Ectodermal cell (in vitro differentiated cells): ENCODE results near the gene AGPAT1.
A peak's percentile ranks its signal among the peaks of the same experiment; 100 is the strongest.

Experiments
- H3K27ac ChIP-seq: 2 replicates; pipeline ENCODE4 v1.7.0; 2013; ENCODE audit warnings: mild to moderate bottlenecking, low read depth, low read length; ENCODE audit not compliant: insufficient read depth, poor library complexity, severe bottlenecking
- H3K27me3 ChIP-seq: 2 replicates; pipeline ENCODE4 v1.7.0; 2013; ENCODE audit warnings: mild to moderate bottlenecking, low read length; ENCODE audit not compliant: insufficient read depth, control insufficient read depth, poor library complexity, severe bottlenecking
- H3K36me3 ChIP-seq: one replicate; pipeline ENCODE4 v1.7.0; 2013; ENCODE audit warnings: low read length; ENCODE audit not compliant: control insufficient read depth, insufficient read depth
- H3K4me1 ChIP-seq: one replicate; pipeline ENCODE4 v1.7.0; 2013; ENCODE audit warnings: low read length; ENCODE audit not compliant: control insufficient read depth, insufficient read depth
- H3K4me3 ChIP-seq: 2 replicates; pipeline ENCODE4 v1.7.0; 2013; ENCODE audit warnings: low read depth, low read length, control low read depth; ENCODE audit not compliant: insufficient read depth
- H3K9me3 ChIP-seq: 2 replicates; pipeline ENCODE4 v1.7.0; 2013; ENCODE audit warnings: mild to moderate bottlenecking, low read length, moderate library complexity; ENCODE audit not compliant: control insufficient read depth
- WGBS, 2 experiments: methylation state at CpG; one replicate each; pipeline ENCODE4 v1.1.7; 2013; ENCODE audit warnings: missing lambda C conversion rate in 2 of 2; 5-methylcytosine and 5-hydroxymethylcytosine counted together

Gene AGPAT1

GRCh38 chr6:32178547-32179440 lies 2.9 kb upstream of the AGPAT1 start:
- no peaks in the 10 kb centered on the region for H3K9me3 ChIP-seq
- H3K4me3 ChIP-seq: peak overlapping the region; percentile 98
- no peaks in the 10 kb centered on the region for H3K27me3 ChIP-seq
- H3K27ac ChIP-seq: peak overlapping the region; percentile 99
- H3K36me3 ChIP-seq: peaks cover 13% of the 10 kb centered on the region
- 5 to 6% methylated on average over 23 to 24 of the region's 24 CpGs for WGBS, 2 experiments
- peaks cover 19% of the 10 kb centered on the region for H3K4me1 ChIP-seq

- 0% methylated on average over 33 of the region's 33 CpGs for WGBS, 2 experiments
Measured at GRCh38 chr6:32177788-32178546, 2.1 kb upstream of the AGPAT1 start, which contains the start of gene RNF5. Gene RNF5 (plus strand): TSS chr6:32178405. CDS start chr6:32178512, 107 bp downstream.

GRCh38 chr6:32177183-32177787 lies 1.4 kb upstream of the AGPAT1 start:
- Histone ChIP-seq H3K9me3 (no peaks in the 10 kb centered on the region), H3K36me3 (peaks cover 4% of the 10 kb centered on the region), H3K4me1 (peaks cover 25% of the 10 kb centered on the region), H3K4me3 (peak overlapping the region; percentile 98), H3K27ac (peak overlapping the region; percentile 99), H3K27me3 (no peaks in the 10 kb centered on the region)
- 0 to 1% methylated on average over 20 of the region's 20 CpGs for WGBS, 2 experiments

More at GRCh38 chr6:32177788-32178546, 2.1 kb upstream of the AGPAT1 start, which contains the start of gene RNF5:
- peak within 1 kb of the TSS; percentile 99 for H3K27ac ChIP-seq
- H3K36me3 ChIP-seq: peaks cover 8% of the 10 kb centered on the region
- H3K4me1 ChIP-seq: peaks cover 23% of the 10 kb centered on the region
- no peaks in the 10 kb centered on the region for H3K27me3 ChIP-seq
- peak within 1 kb of the TSS; percentile 98 for H3K4me3 ChIP-seq
- no peaks in the 10 kb centered on the region for H3K9me3 ChIP-seq

- H3K4me3 ChIP-seq: peak overlapping the region; percentile 98
- H3K27me3 ChIP-seq: no peaks in the 10 kb centered on the region
- H3K9me3 ChIP-seq: no peaks in the 10 kb centered on the region
- 20 to 25% methylated on average over 5 of the region's 5 CpGs for WGBS, 2 experiments
- H3K27ac ChIP-seq: peak overlapping the region; percentile 99
- peaks cover under 1% of the 10 kb centered on the region for H3K36me3 ChIP-seq
- peaks cover 25% of the 10 kb centered on the region for H3K4me1 ChIP-seq
Measured at GRCh38 chr6:32176476-32177182, 745 bp upstream of the AGPAT1 start.

- Histone ChIP-seq H3K36me3 (peaks cover 12% of the 10 kb centered on the region), H3K9me3 (no peaks in the 10 kb centered on the region), H3K4me3 (peak overlapping the region; percentile 98), H3K27ac (no peak overlapping the region), H3K4me1 (peaks cover 25% of the 10 kb centered on the region), H3K27me3 (no peaks in the 10 kb centered on the region)
- WGBS, 2 experiments: 0 to 3% methylated on average over 2 of the region's 2 CpGs
Measured at GRCh38 chr6:32175322-32175710, 568 bp downstream of the AGPAT1 start.

- H3K27ac ChIP-seq: no peak overlapping the region
- peaks cover 21% of the 10 kb centered on the region for H3K4me1 ChIP-seq
- peak overlapping the region; percentile 98 for H3K4me3 ChIP-seq
- WGBS, 2 experiments: 95% methylated on average over 1 of the region's 1 CpG
- H3K9me3 ChIP-seq: no peaks in the 10 kb centered on the region
- H3K27me3 ChIP-seq: no peaks in the 10 kb centered on the region
- peaks cover 19% of the 10 kb centered on the region for H3K36me3 ChIP-seq
Measured at GRCh38 chr6:32174416-32174815, 1.5 kb downstream of the AGPAT1 start.

GRCh38 chr6:32173051-32173727 lies 2.7 kb downstream of the AGPAT1 start:
- Histone ChIP-seq H3K4me1 (peaks cover 22% of the 10 kb centered on the region), H3K36me3 (peaks cover 27% of the 10 kb centered on the region), H3K4me3 (no peak overlapping the region), H3K27ac (no peak overlapping the region), H3K9me3 (no peaks in the 10 kb centered on the region), H3K27me3 (no peaks in the 10 kb centered on the region)
- WGBS, 2 experiments: 79 to 85% methylated on average over 4 of the region's 4 CpGs

GRCh38 chr6:32171234-32171633 lies 4.7 kb downstream of the AGPAT1 start:
- 91 to 94% methylated on average over 6 of the region's 6 CpGs for WGBS, 2 experiments
- Histone ChIP-seq H3K9me3 (no peaks in the 10 kb centered on the region), H3K4me3 (no peak overlapping the region), H3K27me3 (no peaks in the 10 kb centered on the region), H3K27ac (no peak overlapping the region), H3K4me1 (peaks cover 30% of the 10 kb centered on the region), H3K36me3 (peaks cover 28% of the 10 kb centered on the region)

GRCh38 chr6:32170294-32170693 lies 5.6 kb downstream of the AGPAT1 start:
- Histone ChIP-seq H3K4me3 (no peak overlapping the region), H3K36me3 (peaks cover 28% of the 10 kb centered on the region), H3K27me3 (no peaks in the 10 kb centered on the region), H3K9me3 (no peaks in the 10 kb centered on the region), H3K4me1 (peaks cover 30% of the 10 kb centered on the region), H3K27ac (no peak overlapping the region)
- WGBS, 2 experiments: 96% methylated on average over 11 of the region's 11 CpGs
